HPDE6-E6E7 (cell line): ENCODE measurements around the gene KIF13A.
"Not testable (repeated sequence)": the region's sequence is repeated elsewhere in the genome, so short reads cannot be mapped to it uniquely, and the experiment has no call there.

ENCODE experiments used
- DNase-seq: peaks from one replicate; pipeline ENCODE4 v3.0.0; 2011; ENCODE audit warnings: missing footprints; ENCODE audit errors: extremely low spot score

Gene KIF13A

DNA sequence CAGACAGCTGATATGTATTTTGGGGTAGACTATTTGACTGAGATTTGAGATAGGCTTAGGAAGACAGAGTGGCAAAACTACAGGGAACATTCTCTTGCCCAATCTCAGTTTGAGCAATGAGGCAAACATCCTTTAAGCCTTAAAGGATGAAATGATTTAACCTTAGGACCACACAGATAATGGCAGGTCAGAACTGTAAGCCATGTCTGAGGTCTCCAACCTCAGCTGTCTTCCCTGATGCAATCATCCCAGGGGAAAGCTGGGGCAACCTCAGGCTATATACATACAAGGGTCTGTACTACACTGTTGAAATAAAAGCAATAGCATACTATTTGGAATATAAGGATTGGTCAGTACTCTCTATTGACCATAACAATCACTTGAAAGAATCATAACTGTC lies 196.9 kb downstream of the KIF13A start:
- no peak for DNase-seq

DNA sequence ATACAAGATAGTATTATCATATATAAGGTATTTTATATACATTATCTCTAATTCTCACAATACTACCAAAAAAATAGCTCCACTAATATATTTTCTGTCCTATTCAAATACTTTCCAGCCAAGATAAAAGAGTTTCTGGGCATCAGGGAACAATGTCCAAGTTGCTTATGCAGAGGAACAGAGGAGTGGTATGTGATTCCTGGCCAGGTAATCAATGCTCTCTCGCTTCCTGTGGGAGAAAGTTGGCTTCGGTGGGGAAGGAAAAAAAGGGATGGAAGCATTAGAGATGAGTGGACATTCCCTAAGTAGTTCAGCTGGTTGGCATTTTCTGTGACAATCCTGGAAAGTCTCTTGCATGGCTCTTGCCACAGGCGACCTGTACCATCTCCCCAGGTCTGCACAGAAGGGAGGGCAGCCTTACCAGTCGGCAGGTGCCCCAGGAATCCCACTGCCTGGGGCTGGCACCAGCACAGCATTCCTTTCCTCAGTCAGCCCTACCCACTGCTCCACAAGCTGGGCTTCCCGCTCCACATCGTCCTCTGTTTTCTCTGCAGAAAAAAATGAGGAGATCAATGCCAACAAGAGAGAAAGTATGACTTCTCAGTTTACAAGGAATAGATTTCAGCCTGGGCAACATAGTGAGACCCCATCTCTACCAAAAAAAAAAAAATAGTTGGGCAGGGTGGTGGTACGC lies 202.2 kb downstream of the KIF13A start:
- no peak for DNase-seq

DNA sequence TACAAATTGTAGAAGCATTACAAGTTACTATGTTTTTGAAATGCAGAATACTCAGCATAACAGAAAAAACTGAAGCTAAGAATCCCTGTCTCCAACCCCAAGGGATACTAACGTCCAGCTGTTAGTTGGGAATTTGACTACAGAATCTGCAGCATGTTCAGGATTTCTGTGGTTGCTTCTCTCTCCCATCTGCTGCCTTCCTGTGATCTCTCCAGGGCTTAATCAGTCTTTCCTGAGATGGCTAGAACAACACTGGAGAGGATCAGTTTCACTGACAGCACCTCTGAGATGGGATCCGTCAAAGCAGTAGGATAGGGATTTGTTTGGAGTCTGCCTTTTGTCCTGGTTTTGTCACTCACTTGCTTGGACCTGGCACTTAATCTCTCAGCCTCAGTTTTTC lies 207.4 kb downstream of the KIF13A start:
- DNase-seq: no peak

DNA sequence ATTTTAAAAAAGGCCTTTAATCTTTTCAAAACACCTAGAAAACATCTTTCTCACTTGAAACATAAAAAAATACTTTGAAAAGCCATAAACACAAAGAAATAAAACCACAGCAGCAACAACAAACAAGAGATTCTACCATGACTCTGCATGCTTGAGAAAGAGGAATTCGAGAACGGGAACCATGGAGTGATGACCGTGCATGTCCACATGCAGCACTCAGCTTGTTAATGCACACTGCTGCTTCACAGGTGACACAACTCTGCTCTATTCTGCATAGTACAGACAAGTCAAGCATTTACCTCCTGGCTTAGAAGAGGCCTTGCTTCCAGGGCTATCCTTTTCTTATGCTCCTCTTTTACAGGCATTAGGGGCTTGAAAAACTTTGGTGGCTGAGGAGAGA lies 215.8 kb downstream of the KIF13A start:
- no peak for DNase-seq

DNA sequence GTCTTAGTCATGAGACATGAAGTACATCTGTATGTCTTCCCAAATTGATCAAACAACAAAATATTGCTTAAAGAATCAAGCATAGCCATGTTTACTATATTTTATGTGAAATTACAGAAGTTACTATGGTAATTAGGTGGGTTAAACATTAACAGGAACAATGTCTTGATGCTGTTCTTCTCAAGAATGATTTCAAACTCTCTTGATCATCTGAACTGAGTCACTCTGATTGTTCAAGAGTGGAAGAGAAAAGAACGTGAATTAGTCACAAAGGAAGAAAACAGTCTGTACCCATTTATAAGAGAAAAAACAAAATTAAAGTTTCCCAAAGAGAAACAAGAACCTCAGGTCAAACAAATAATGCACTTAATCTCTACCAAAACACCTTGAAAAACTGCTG lies 218.6 kb downstream of the KIF13A start:
- DNase-seq: no peak

DNA sequence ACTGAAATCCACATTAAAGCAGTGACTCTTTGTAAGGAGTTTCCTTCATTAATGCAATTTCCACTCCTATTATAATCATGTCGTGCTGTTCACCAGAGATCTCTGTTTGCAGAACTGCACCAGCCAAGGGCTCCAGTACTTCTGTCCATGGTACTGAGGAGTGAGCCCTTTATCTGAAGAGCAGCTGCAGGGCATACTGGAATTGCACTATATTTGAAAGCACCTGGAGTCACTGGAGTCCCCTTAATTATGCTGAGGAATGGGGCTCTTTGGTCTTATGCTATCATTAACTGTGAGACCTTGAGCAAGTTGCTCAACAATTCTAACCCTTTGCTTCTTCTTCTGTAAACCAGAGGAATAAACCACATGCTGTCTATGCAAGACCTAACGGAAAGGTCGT lies 219.0 kb downstream of the KIF13A start:
- DNase-seq: no peak

DNA sequence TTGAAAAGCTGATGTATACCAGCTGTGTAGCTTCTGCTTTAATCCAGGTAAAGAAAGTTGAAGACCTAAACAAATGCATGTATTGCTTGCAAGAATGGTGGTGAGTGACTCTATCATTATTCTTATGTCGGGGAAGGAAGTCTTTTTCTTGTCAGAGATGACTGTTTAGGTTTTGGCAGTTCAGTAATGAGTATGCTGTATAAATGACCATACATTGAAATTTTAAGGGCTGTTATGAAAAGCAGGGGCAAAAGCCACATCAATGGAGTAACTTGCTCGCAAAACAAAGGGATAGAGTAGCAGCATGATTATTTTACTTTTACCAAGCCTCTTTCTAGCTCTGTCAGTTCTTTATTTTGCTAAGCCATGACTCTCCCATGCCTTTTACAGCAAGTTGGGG lies 224.8 kb downstream of the KIF13A start:
- DNase-seq: no peak

DNA sequence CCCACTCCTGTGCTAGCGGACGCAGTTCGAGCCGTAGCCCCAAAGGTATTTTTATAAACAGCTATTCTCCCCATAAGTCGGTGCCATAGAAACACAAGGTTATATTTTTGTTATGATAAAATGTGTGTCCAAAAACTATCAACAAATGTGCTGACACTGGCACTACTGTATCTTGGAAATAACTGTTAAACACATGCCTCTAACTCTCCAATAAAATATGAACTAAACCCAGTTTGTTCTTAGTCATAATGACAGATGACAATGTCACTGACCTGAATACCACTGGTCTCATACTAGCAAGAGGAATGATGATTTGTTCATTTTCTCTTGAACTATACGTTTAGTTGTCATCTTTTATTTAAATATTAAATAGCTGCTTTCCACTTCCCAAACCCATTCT lies 229.3 kb downstream of the KIF13A start:
- no peak for DNase-seq

DNA sequence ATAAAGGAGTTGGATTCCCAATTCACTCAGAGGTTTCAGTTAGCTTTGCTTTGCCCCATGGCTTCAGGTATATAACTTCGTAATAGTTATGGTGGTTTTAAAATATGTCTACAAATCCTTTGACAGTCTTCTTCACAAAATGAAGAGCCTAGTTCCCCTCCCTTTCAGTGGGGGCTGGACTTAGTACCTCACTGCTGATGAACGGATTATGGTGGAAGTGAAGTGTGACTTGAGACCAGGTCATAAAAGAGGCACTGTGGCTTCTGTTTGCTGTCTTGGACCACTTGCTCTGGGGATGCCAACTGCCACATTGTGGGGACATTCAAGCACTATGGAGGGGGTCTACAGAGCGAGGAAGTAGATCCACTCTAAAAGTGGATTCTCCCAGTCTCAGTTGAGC lies 233.2 kb downstream of the KIF13A start:
- no peak for DNase-seq

DNA sequence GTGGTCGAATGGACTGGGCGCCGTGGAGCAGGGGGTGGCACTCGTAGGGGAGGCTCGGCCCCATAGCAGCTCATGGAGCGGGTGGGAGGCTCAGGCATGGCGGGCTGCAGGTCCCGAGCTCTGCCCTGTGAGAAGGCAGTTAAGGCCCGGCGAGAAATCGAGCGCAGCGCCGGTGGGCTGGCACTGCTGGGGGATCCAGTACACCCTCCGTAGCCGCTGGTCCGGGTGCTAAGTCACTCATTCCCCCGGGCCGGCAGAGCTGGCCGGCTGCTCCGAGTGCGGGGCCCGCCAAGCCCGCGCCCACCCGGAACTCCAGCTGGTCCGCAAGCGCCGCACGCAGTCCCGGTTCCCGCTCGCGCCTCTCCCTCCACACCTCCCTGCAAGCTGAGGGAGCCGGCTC lies 242.1 kb downstream of the KIF13A start:
- not testable (repeated sequence) for DNase-seq

DNA sequence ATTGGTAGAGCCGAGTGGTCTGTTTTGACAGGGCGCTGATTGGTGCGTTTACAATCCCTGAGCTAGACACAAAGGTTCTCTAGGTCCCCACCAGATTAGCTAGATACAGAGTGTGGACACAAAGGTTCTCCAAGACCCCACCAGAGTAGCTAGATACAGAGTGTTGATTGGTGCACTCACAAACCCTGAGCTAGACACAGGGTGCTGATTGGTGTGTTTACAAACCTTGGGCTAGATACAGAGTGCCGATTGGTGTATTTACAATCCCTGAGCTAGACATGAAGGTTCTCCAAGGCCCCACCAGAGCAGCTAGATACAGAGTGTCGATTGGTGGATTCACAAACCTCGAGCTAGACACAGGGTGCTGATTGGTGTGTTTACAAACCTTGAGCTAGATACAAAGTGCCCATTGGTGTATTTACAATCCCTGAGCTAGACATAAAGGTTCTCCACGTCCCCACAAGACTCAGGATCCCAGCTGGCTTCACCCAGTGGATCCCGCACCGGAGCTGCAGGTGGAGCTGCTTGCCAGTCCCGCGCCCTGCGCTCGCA lies 242.6 kb downstream of the KIF13A start:
- not testable (repeated sequence) for DNase-seq

DNA sequence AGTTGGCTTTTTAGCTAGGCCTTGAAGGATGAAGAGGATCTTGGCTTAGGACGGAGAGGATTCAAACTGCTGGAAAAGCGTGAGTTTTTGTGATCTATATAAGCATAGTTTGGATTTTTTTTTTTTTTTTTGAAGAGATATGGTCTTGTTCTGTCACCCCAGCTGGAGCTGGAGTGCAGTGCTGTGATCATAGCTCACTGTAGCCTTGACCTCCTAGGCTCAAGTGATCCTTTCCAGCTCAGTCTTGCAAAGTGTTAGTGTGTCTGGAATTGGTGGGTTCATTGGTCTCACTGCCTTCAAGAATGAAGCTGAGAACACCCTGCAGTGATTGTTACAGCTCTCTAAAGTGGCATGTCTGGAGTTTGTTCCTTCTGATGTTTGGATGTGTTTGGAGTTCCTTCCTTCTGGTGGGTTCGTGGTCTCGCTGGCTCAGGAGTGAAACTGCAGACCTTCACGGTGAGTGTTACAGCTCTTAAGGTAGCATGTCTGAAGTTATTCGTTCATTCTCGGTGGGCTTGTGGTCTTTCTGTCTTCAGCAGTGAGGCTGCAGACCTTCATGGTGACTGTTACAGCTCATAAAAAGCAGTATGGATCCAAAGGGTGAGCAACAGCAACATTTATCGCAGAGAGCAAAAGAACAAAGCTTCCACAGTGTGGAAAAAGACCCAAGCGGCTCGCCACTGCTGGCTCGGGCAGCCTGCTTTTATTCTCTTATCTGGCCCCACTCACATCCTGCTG lies 243.2 kb downstream of the KIF13A start:
- no peak for DNase-seq

DNA sequence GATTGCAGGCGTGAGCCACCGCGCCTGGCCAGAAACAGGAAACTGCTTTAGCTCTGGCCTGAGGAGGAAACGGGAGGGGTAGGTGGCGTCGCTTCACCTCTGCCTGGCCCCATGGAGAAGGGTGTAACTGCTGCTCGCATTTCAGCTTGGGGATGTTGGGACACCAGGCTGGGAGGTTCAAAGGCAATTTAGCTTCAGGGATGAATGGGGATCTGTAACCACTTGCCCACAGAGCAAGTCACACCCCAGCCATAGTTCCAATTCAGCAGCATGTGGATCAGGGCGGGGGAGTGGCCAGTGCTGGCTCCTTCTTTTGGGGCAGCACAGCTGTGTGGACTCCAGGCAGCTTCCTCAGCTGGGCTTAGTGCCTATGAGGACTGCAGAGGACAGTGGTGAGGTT lies 245.9 kb downstream of the KIF13A start:
- peak; percentile 31 for DNase-seq

DNA sequence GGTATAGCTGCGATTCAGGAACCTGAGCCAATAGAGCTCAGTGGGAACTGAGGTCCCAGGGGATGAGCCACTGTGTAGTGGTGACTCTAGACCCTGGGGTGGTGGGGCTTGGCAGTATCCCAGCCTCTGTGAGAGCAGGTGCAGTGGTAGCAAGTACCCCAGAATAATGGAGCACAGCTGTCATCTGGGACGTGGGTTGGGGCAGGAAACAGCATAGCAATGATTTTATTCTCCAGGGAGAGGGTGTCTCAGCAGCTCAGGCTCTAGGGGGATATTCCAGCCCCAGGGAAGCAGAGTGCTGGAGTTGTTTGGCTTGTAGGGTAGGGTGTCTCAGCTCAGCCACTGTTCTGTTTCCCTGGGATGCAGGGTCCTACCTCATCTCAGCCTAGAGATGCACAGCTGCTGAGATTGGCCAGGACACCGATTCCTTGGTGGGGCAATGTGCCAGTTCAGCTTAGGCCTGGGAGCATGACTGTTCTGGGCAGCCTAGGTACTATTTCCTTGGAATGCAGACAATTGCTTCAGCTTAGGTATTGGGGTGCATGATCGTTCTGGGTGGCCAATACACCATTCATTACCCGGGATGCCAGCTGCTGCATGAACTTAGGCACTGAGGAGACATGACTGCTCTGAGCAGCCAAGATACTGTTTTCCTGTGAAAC lies 246.7 kb downstream of the KIF13A start:
- no peak for DNase-seq

DNA sequence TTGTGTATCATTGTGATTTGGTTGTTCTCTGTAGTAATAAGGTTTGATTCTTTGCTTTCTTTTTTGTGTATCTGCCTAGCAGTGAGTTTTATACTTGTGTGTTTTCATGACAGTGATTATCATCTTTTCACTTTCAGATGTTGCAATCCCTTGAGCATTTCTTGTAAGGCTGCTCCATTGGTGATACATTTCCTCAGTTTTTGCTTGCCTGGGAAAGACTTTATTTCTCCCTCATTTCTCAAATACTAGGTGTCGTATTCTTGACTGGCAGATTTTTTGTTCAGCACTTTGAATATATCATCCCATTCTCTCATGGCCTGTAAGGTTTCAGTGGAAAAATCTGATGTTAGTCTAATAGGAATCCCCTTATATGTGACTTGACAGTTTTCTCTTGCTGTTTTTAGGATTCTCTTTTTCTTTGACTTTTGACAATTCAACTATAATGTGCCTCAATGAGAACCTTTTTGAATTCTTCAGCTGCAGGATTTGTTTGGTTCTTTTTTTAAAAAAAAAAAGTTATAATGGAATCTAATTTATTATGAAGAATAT lies 249.7 kb downstream of the KIF13A start:
- DNase-seq: no peak

DNA sequence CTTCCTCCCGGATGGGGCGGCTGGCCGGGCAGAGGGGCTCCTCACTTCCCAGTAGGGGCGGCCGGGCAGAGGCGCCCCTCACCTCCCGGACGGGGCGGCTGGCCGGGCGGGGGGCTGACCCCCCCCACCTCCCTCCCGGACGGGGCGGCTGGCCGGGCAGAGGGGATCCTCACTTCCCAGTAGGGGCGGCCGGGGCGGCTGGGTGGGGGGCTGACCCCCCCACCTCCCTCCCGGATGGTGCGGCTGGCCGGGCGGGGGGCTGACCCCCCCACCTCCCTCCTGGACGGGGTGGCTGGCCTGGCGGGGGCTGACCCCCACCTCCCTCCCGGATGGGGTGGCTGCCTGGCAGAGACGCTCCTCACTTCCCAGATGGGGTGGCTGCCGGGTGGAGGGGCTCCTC lies 252.1 kb downstream of the KIF13A start:
- not testable (repeated sequence) for DNase-seq

DNA sequence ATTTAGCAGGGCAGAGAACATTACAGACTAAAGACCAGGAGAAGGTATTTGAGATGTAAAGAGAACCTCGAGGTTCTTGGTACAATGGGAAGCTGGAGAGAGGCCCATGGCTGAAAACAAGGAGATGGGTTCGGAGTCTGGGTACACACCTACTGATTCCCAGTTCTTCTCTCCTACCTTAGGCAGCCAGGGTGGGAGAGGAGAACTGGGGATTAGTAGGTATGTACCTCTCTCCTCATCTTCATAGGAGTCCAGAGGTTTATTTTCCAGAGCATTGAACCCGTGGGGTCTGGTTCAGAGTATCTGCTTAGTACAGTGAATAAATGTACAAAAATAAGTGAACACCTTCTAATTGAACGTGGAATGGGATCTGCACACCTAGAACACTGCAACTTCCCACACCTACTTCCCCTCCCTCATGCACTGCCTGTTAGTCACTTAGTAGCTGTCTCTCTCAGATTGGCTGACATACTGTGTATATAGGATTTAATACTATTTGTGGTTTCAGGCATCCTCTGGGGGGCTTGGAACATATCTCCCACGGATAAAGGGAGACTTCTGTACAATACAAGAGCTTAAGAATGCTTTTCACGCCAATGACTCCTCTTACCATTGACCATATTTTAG lies 257.2 kb downstream of the KIF13A start:
- DNase-seq: no peak

DNA sequence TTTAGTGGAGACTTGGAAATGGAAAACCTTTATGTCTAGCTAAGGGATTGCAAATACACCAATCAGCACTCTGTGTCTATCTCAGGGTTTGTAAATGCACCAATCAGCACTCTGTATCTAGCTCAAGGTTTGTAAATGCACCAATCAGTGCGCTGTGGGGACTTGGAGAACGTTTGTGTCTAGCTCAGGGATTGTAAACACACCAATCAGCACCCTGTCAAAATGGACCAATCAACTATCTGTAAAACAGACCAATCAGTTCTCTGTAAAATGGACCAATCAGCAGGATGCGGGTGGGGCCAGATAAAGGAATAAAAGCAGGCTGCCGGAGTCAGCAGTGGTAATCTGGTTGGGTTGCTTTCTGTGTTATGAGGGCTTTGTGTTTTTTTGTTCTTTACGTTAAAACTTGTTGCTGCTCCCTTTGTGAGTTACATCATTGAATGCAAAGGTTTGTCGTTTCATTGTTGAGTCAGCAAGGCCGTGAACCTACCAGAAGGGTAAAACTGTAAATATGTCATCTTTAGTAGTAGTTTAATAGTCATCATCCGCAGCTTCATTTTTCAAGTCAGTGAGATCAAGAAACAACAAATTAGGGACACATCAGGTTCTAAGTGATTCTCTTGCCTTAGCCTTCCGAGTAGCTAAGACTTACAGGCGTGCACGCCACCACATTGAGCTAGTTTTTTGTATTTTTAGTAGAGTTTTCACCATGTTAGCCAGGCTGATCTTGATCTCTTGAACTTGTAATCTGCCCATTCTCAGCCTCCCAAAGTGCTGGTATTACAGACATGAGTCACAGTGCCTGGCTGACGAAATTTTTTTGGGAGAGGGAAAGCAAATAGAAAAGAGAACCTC lies 258.0 kb downstream of the KIF13A start:
- DNase-seq: no peak

DNA sequence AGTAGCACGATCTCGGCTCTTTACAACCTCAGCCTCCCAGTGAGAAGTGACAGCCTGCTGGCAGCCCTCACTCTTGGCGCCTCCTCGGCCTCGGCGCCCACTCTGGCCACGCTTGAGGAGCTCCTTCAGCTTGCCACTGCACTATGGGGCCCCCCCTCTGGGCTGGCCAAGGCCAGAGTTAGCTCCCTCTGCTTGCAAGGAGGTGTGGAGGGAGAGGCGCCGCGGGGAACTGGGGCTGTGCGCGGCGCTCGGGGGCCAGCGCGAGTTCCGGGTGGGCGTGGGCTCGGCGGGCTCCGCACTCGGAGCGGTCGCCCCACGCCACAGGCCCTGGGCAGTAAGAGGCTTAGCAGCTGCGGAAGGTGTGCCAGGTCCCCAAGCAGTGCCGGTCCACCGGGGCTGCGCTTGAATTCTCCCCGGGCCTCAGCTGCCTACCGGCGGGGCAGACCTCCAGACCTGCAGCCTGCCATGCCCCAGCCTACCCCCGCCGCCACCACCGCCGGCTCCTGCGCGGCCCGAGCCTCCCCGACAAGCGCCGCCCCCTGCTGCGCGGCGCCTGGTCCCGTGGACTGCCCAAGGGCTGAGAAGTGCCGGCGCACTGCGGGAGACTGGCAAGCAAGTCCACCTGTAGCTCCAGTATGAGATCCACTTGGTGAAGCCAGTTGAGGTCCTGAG lies 258.7 kb downstream of the KIF13A start:
- DNase-seq: no peak

DNA sequence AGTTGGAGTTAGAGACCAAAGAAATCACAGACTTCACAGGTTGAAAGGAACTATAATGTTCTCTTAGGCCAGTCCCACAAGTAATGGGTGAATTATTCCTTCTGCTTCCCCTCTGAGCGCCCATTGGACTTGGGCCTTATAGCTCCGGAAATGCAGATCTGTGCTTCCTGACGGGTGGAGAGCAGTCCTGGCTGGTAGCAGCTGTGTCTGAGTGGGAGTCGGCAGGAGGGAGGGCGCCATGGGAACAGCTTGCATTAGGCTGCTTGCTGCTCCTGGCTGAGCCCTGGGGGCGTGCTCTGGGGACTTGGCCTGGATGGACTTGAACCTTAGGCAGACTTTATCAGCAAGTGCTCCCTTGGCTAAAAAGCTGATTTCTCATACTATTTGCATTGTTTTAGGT lies 262.4 kb downstream of the KIF13A start:
- DNase-seq: no peak
